Mesodermal cell (in vitro differentiated cells): ENCODE results near the gene PPA2.
"Not testable (repeated sequence)": the region's sequence is repeated elsewhere in the genome, so short reads cannot be mapped to it uniquely, and the experiment has no call there.

Source experiments
- H3K27ac ChIP-seq: 2 replicates; pipeline ENCODE4 v1.7.0; 2013; ENCODE audit warnings: mild to moderate bottlenecking, low read depth, low read length, moderate library complexity; ENCODE audit not compliant: severe bottlenecking
- H3K36me3 ChIP-seq: 2 replicates; pipeline ENCODE4 v1.7.1; 2013; ENCODE audit warnings: mild to moderate bottlenecking, low read length, moderate library complexity; ENCODE audit not compliant: control insufficient read depth, insufficient read depth
- H3K4me1 ChIP-seq: one replicate; pipeline ENCODE4 v1.7.1; 2013; ENCODE audit warnings: mild to moderate bottlenecking, low read length; ENCODE audit not compliant: insufficient read depth, control insufficient read depth, poor library complexity, severe bottlenecking
- H3K4me3 ChIP-seq: 2 replicates; pipeline ENCODE4 v1.7.0; 2013; ENCODE audit warnings: low read length, control low read depth, mild to moderate bottlenecking; ENCODE audit not compliant: insufficient read depth, poor library complexity, severe bottlenecking; ENCODE audit errors: extremely low read depth
- H3K9me3 ChIP-seq: 2 replicates; pipeline ENCODE4 v1.7.1; 2013; ENCODE audit warnings: mild to moderate bottlenecking, low read length, moderate library complexity; ENCODE audit not compliant: control insufficient read depth
- WGBS, 2 experiments: methylation state at CpG; one replicate each; pipeline ENCODE4 v1.1.5; 2013; ENCODE audit warnings: missing lambda C conversion rate in 2 of 2; ENCODE audit not compliant: insufficient coverage in 2 of 2; 5-methylcytosine and 5-hydroxymethylcytosine counted together

The PPA2 gene

DNA sequence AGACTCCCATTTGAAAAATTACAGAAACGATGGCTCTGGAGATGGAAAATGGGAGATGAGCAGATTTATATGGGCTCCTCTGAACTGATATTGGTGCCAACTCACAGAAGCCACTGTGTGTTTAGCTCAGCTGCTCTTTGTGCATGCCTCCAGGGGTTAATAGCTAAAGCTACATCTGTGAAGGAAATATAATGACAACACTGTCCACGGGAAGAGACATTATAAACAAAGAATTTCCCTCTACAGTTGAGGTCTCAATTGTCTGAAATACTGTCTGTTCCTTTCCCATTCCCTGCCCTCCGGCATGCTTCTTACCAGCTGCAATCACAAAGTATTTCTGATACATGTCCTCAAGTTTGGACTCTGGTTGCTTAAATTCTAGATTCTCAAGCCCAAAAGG, 40.4 kb downstream of the PPA2 start:
- Histone ChIP-seq H3K4me1 (no peaks in the 10 kb centered on the region), H3K4me3 (no peak overlapping the region), H3K27ac (no peak overlapping the region), H3K36me3 (peaks cover 43% of the 10 kb centered on the region), H3K9me3 (no peaks in the 10 kb centered on the region)
- WGBS, 2 experiments = 72 to 83% methylated on average over 2 of the region's 3 CpGs

DNA sequence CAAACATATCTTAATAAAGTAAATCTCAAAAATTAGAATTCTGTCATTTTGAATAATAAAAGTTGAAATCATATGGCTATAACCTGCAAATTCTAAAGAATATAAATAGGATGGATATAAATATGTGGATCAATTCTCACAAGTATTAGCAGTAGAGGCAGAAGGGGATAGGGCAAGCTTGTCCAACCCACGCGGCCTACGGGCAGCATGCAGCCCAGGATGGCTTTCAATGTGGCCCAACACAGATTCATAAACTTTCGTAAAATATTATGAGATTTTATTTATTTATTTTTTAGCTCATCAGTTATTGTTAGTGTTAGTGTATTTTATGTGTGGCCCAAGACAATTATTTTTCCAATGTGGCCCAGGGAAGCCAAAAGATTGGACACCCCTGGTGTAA, 41.4 kb downstream of the PPA2 start:
- Histone ChIP-seq H3K27ac (no peak overlapping the region), H3K4me1 (no peaks in the 10 kb centered on the region), H3K36me3 (peaks cover 37% of the 10 kb centered on the region), H3K9me3 (no peaks in the 10 kb centered on the region), H3K4me3 (no peak overlapping the region)
- no CpG with 5 or more reads among the region's 4 CpGs for WGBS, 2 experiments

DNA sequence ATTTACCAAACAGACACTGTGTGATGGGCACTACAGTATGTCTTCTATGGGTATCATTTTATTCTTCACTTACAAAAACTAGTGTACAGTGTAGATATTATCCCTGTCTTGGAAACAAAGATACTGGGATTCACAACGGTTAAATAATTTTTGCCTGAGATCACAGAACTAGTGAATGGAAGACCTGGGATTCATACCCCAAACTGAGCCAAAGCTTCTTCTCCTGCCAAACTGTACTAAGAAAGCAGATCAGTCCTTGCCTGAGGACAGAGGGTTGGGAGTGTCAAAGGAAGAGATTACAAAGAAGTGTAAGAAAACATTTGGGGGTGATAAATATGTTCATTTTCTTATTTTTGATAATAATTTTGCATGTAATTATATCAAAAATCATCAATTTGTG, 43.1 kb downstream of the PPA2 start:
- H3K9me3 ChIP-seq = no peaks in the 10 kb centered on the region
- WGBS, 2 experiments = no CpG with 5 or more reads among the region's 1 CpG
- H3K4me1 ChIP-seq = no peaks in the 10 kb centered on the region
- H3K36me3 ChIP-seq = peaks cover 36% of the 10 kb centered on the region
- no peak overlapping the region for H3K27ac ChIP-seq
- H3K4me3 ChIP-seq = no peak overlapping the region

DNA sequence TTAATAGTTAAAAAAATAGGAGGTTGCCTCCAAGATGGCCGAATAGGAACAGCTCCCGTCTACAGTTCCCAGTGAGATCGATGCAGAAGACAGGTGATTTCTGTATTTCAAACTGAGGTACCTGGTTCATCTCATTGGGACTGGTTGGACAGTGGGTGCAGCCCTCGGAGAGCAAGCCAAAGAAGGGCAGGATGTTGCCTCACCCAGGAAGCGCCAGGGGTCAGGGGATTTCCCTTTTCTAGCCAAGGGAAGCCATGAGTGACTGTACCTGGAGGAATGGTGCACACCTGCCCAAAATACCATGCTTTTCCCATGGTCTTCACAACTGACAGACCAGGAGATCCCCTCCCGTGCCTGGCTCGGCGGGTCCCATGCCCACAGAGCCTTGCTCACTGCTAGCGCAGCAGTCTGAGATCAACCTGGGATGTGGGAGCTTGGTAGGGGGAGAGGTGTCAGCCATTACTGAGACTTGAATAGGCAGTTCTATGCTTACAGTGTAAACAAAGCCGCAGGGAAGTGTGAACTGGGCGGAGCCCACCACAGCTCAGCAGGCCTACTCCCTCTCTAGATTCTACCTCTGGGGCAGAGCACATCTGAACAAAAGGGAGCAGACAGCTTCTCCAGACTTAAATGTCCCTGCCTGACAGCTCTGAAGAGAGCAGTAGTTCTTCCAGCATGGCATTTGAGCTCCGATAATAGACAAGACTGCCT, 47.5 kb downstream of the PPA2 start:
- WGBS, 2 experiments = 86 to 89% methylated on average over 6 to 9 of the region's 12 CpGs
- Histone ChIP-seq H3K4me1 (no peaks in the 10 kb centered on the region), H3K4me3 (no peak overlapping the region), H3K36me3 (peaks cover 20% of the 10 kb centered on the region), H3K9me3 (no peaks in the 10 kb centered on the region), H3K27ac (no peak overlapping the region)

DNA sequence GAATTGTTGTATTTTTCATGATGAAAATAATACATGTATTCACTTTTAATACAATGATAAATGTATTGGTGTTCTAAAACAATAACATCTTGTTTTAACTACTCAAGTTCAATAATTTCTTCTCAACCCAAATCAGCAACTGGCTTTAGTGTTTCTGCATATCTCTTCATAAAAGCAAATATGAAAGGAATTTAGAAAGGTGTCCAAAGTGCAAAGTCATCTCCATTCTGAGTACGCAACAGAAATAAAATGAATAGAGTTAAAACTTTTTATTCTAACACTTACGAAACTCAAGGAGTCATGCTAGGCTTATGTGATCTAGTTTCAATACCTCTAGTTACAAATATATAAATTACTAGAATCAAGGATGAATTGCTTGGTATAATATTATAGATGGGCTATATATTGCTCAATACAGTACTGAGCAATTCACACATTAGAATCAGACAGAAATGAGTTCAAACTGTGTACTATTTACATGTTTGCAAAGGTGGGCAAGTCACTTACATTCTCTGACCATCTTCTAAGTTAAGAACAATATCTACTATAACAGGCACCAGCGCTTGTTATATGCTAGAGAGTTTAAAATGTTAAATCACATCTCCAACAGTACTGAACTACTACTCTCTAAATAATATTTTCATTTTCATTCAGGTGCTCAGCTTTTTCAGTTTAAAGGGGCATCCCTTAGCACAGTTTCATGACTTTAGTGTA, 51.5 kb downstream of the PPA2 start:
- Histone ChIP-seq H3K9me3 (no peaks in the 10 kb centered on the region), H3K36me3 (peaks cover 20% of the 10 kb centered on the region), H3K27ac (no peak overlapping the region), H3K4me1 (no peaks in the 10 kb centered on the region), H3K4me3 (no peak overlapping the region)
- WGBS, 2 experiments = 80% methylated on average over 1 of the region's 3 CpGs; no CpG with 5 or more reads in 1 of the 2 experiments

DNA sequence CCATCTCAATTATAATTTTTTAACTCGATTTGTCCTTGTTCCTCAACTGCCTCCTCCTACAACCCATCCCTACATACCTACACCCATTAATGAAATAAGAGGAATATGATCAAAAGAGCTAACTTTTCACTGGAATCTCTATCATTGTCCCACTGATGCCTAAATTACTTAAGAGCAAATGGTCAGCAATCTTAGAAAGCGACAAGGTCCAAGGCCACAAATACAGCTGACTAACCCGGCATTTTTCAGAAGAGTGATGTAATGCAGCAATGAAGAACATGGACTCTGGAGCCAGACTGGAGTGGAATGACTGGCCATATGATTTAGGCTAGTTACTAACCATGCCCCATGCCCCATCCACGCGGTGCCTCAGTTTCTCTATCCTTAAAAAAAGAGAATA, 56.2 kb downstream of the PPA2 start:
- peaks cover 16% of the 10 kb centered on the region for H3K36me3 ChIP-seq
- WGBS, 2 experiments = 83 to 92% methylated on average over 1 to 4 of the region's 5 CpGs
- no peak overlapping the region for H3K27ac ChIP-seq
- no peak overlapping the region for H3K4me3 ChIP-seq
- no peaks in the 10 kb centered on the region for H3K4me1 ChIP-seq
- H3K9me3 ChIP-seq = no peaks in the 10 kb centered on the region

DNA sequence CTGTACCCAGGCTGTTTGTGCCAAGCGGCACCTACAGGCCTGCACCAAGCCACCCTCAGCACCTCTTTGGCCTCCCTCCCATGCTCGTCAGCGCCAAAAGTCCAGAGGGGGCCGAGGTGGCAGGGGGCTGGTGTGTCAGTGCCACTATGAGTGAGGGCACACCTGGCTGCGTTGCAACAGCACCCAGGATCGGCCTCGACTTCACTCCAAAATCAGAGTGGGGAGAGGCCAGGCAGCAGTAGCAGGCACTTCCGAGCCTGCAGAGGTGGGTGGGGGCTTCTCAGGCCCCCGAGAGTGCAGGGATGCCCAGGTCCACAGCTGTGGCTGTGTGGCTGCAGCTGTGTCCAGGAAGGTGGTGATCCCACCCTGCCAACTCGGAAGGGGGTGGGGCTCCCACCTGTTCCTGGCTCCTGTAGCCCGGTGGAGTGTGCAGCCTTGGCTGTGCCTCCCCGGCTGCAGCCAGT, 58.5 kb downstream of the PPA2 start:
- H3K36me3 ChIP-seq = peaks cover 13% of the 10 kb centered on the region
- WGBS, 2 experiments = 84 to 89% methylated on average over 7 to 8 of the region's 12 CpGs
- no peaks in the 10 kb centered on the region for H3K4me1 ChIP-seq
- no peak overlapping the region for H3K27ac ChIP-seq
- H3K9me3 ChIP-seq = no peaks in the 10 kb centered on the region
- H3K4me3 ChIP-seq = no peak overlapping the region

DNA sequence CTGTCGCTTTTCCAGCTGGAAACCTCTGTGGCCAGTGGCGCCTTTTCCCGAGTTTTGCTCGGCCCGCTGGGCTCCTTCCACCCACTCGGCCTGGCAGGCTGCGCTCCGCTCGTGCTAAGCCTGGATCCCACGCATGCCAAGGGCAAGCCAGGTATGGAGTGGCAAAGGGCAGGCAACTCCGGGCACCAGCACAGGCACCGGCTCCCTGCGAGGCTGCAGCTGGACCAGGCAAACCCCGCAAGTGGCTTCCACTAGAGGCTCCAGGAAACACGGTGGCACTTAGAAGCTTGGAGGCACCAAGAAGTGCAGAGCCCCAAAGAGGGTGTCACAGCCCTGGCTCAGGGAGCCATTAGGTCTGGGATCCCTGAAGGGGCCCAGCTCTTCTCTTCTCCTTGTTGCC, 59.5 kb downstream of the PPA2 start:
- Histone ChIP-seq H3K36me3 (peaks cover 13% of the 10 kb centered on the region), H3K4me1 (no peaks in the 10 kb centered on the region), H3K9me3 (no peaks in the 10 kb centered on the region), H3K4me3 (no peak overlapping the region), H3K27ac (no peak overlapping the region)
- 88 to 91% methylated on average over 15 of the region's 15 CpGs for WGBS, 2 experiments

DNA sequence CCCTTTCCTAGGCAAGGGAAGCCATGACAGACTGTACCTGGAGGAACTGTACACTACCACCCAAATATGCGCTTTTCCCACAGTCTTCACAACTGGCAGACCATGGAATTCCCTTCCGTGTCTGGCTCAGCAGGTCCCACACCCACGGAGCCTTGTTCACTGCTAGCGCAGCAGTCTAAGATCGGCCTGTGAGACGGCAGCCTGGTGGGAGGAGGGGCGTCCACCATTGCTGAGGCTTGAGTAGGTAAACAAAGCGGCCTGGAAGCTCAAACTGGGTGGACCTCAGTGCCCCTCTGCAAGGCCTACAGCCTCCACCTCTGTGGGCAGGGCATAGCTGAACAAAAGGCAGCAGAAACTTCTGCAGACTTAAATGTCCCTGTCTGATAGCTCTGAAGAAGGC, 64.7 kb downstream of the PPA2 start:
- 90 to 97% methylated on average over 4 to 8 of the region's 8 CpGs for WGBS, 2 experiments
- not testable (repeated sequence) for H3K9me3 ChIP-seq, H3K36me3 ChIP-seq, H3K4me3 ChIP-seq, H3K27ac ChIP-seq, H3K4me1 ChIP-seq

DNA sequence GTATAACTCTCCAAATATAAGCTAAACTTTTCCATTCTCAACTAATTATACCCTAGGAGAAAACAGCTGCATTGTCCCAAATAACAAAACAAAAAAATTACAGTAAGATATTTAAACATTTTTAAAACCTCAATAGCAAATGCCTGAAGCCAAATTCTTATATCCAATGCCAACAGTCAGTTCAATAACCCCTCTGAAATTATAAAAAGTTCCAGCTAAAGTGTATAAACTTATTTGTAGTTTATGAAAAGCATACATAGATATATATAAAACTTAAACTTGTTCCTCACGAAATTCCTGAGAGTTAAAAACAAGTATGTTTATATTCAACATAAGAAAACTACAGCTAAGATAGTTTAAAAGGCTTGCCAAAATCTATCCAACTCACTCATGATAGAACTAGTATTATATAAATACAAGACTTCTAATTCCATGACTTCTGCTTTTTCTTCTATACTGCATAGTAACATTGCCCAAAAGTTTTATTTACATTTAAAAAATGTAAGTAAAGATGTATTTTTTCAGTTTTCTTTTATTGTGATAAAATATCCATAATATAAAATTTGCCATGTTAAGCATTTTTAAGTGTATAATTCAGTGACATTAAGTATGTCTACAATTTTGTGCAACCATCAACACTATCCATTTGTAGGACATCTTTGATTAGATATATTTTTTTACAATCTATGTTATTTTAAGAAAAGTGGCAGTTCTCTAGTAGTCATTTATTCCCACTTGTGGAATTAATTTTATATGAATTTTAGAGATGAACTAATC, 72.8 kb downstream of the PPA2 start:
- Histone ChIP-seq H3K27ac (no peak overlapping the region), H3K9me3 (peaks cover 4% of the 10 kb centered on the region), H3K4me3 (no peak overlapping the region), H3K4me1 (peaks cover 6% of the 10 kb centered on the region), H3K36me3 (no peaks in the 10 kb centered on the region)
- no CpG with 5 or more reads among the region's 1 CpG for WGBS, 2 experiments
